Measurements from ENCODE around the gene WDR18.

The WDR18 gene

DNA sequence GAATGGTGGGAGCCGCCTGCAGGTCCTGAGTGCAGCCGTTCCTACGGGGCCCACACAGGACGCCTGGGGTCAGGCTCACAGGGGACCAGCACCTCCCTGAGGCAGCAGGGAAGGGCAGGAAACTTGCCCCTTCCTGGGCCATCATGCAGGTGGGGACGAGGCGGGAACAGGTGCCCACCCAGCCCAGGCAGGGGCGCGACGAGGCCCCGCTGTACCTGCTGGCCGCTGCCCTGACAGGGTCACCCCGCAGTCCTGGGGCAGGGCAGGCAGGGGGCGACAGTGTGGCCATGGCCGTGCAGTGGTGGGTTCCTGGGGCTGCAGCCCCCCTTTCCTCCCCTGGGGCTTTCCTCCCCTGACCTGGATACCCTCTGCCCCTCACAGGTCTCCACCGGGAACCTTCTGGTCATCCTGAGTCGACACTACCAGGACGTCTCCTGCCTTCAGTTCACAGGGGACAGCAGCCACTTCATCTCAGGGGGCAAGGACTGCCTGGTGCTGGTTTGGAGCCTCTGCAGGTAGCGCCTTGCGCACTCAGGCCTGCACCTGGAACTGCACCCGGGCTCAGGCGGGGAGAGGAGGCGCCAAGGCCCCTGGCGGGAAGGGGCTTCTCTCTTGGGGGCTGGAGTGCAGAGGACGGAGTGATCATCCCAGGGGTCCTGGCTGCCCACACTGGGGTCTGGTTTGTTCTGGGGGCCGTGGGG, 5.4 kb downstream of the WDR18 start:
- TF ChIP-seq CTCF (IDR thresholded peaks at IDR 0.05; ENCODE audit: low read depth, low read length) (no peak), POLR2A (IDR thresholded peaks at IDR 0.05; ENCODE audit: extremely low read depth, insufficient read length) (no peak), MAX (IDR thresholded peaks at IDR 0.05; ENCODE audit: low read depth, low read length) (no peak), MYC (IDR thresholded peaks at IDR 0.05; ENCODE audit: low read depth, low read length) (no peak)
- no peak for DNase-seq (ENCODE audit: low read depth)
- no peak overlapping the region for H3K4me3 ChIP-seq (ENCODE audit: low read depth, low read length)

GRCh38 chr19:990119-990571, 6.0 kb downstream of the WDR18 start:
- TF ChIP-seq CTCF (IDR thresholded peaks at IDR 0.05; ENCODE audit: low read depth, low read length) (no peak), POLR2A (IDR thresholded peaks at IDR 0.05; ENCODE audit: extremely low read depth, insufficient read length) (no peak), MYC (IDR thresholded peaks at IDR 0.05; ENCODE audit: low read depth, low read length) (no peak), MAX (IDR thresholded peaks at IDR 0.05; ENCODE audit: low read depth, low read length) (no peak)
- no peak overlapping the region for H3K4me3 ChIP-seq (ENCODE audit: low read depth, low read length)
- DNase-seq (ENCODE audit: low read depth), result no peak

DNA sequence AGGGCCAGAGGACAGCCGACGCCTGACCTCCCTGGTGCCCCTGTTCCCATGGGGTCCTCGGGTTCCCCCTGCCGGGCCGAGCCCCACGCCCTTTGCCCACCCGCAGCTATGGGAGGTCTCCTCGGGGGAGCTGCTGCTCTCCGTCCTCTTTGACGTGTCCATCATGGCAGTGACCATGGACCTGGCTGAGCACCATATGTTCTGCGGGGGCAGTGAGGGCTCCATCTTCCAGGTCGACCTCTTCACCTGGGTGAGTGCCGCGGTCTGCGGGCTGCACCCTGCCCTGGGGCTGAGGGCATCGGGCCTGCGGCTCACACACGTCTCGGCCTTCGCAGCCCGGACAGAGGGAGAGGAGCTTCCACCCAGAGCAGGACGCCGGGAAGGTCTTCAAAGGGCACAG, 6.6 kb downstream of the WDR18 start:
- TF ChIP-seq POLR2A (IDR thresholded peaks at IDR 0.05; ENCODE audit: extremely low read depth, insufficient read length), result no peak
- no peak for TF ChIP-seq CTCF (IDR thresholded peaks at IDR 0.05; ENCODE audit: low read depth, low read length)
- no peak for TF ChIP-seq MYC (IDR thresholded peaks at IDR 0.05; ENCODE audit: low read depth, low read length)
- no peak for TF ChIP-seq MAX (IDR thresholded peaks at IDR 0.05; ENCODE audit: low read depth, low read length)
- no peak for DNase-seq (ENCODE audit: low read depth)
- H3K4me3 ChIP-seq (ENCODE audit: low read depth, low read length), result no peak overlapping the region

GRCh38 chr19:991174-991931, 7.2 kb downstream of the WDR18 start:
- no peak overlapping the region for H3K4me3 ChIP-seq (ENCODE audit: low read depth, low read length)
- DNase-seq (ENCODE audit: low read depth), result peak; percentile 41
- TF ChIP-seq POLR2A (IDR thresholded peaks at IDR 0.05; ENCODE audit: extremely low read depth, insufficient read length) (no peak), MYC (IDR thresholded peaks at IDR 0.05; ENCODE audit: low read depth, low read length) (no peak), CTCF (IDR thresholded peaks at IDR 0.05; ENCODE audit: low read depth, low read length) (no peak), MAX (IDR thresholded peaks at IDR 0.05; ENCODE audit: low read depth, low read length) (no peak)

- no peak for DNase-seq (ENCODE audit: low read depth)
- TF ChIP-seq MAX (IDR thresholded peaks at IDR 0.05; ENCODE audit: low read depth, low read length) (no peak), POLR2A (IDR thresholded peaks at IDR 0.05; ENCODE audit: extremely low read depth, insufficient read length) (no peak), MYC (IDR thresholded peaks at IDR 0.05; ENCODE audit: low read depth, low read length) (no peak), CTCF (IDR thresholded peaks at IDR 0.05; ENCODE audit: low read depth, low read length) (no peak)
- H3K4me3 ChIP-seq (ENCODE audit: low read depth, low read length), result no peak overlapping the region
Observed at GRCh38 chr19:991932-992669, 8.0 kb downstream of the WDR18 start.
